OCI-LY3 (cell line): Measurements from ENCODE around the gene SLC51A.

Source experiments
- CTCF ChIP-seq: fragments of 200-600, 300-600 bp; sonication (generic); IDR thresholded peaks from 2 replicates; pipeline ENCODE4 v1.5.1; 2014; ENCODE audit warnings: antibody characterized with exemption, low read length, low read depth
- EZH2phosphoT487 ChIP-seq: fragments of 200-600 bp; shearing (Covaris generic); IDR thresholded peaks from 2 replicates; pipeline ENCODE4 v1.6.1; 2018; ENCODE audit warnings: antibody characterized with exemption, mixed run types, low read depth

- no peak for TF ChIP-seq CTCF
- no peak for TF ChIP-seq EZH2phosphoT487
Observed at GRCh38 chr3:196186651-196187573, 29.4 kb upstream of the SLC51A start.
